ENCODE results near the gene KCNQ5.
"Not testable (repeated sequence)": the region's sequence is repeated elsewhere in the genome, so short reads cannot be mapped to it uniquely, and the experiment has no call there.

KCNQ5 gene

DNA sequence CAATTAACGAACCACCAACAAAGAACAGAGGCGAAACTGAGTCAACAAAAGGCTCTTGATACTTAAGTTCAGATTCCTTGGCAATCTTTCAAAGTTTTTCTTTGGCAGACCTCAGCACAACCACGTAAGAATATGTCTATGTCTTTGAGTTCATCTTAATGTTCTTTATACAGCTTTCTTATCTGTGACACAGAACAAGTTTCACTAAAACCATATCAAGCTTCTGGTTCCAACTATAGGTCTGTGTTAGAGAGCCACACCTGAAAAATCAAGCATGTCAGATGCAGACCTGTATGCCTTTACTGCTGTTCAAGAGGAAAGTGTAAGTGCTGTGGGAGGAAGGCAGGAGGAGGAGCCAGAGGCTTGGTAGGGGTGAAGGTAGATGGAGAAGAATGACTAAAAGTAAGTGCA, 332.1 kb downstream of the KCNQ5 start:
- Mint-ChIP-seq H3K4me1 (peaks cover 8% of the 10 kb centered on the region), H3K27me3 (no peaks in the 10 kb centered on the region), H3K36me3 (no peaks in the 10 kb centered on the region), H3K4me3 (no peak overlapping the region), H3K27ac (no peak overlapping the region), H3K9me3 (no peaks in the 10 kb centered on the region)
- no peak for ATAC-seq

DNA sequence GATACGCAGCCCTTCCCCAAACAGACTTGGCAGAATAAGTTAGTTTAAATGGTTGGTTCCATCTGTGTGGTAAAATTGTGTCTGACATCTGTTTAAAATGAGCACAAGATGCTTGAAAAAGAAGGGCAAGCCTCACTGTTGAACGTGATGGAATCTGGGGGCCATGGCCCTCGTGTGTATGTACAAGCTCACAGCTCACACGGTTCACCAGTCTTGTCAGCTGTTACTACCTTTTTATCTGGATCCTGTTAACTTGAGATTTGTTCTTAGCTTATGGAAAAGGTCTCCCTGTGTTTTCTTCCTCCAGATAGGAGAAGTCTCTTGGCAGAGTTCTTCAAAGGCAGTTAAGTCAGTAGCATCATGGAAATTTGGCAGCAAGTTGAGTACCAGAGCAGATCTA, 332.9 kb downstream of the KCNQ5 start:
- no peaks in the 10 kb centered on the region for H3K27me3 Mint-ChIP-seq
- no peak overlapping the region for H3K4me3 Mint-ChIP-seq
- no peaks in the 10 kb centered on the region for H3K9me3 Mint-ChIP-seq
- peaks cover 8% of the 10 kb centered on the region for H3K4me1 Mint-ChIP-seq
- no peak for ATAC-seq
- no peaks in the 10 kb centered on the region for H3K36me3 Mint-ChIP-seq
- no peak overlapping the region for H3K27ac Mint-ChIP-seq

DNA sequence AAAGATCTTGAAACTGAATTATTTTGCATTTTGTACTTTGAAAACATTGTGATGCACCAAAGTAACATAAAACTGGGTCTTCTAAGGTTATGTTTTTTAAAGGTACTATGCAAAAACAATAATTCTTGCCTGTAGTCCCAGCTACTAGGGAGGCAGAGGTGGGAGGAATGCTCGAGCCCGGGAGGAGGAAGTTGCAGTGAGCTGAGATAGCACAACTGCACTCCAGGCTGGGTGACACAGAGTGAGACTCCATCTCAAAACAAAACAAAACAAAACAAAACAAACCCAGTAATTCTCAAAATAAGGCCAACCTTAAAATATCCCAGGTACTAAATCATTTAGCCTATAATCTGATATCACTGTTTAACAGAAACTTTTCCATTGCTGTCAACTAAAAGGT, 333.8 kb downstream of the KCNQ5 start:
- Mint-ChIP-seq H3K9me3 (no peaks in the 10 kb centered on the region), H3K27ac (no peak overlapping the region), H3K27me3 (no peaks in the 10 kb centered on the region), H3K4me3 (no peak overlapping the region), H3K4me1 (peaks cover 8% of the 10 kb centered on the region), H3K36me3 (no peaks in the 10 kb centered on the region)
- ATAC-seq: no peak

DNA sequence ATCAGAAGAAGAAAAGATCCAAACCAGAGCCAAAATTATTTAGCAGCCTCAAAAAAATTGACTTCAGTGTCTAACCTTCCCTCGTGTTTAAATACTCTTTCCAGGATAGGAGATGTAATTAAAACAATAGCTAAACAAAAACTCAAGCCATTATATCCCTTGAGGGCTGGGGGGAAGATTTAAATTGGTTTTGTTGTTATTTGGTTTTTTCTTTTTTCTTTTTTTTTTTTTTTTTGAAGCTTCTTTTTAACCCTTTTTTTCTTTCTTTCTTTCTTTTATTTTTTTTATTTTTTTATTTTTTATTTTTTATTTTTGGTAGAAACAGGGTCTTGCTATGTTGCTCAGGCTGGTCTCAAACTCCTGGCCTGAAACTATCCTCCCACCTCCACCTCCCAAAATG, 334.4 kb downstream of the KCNQ5 start:
- H3K27ac Mint-ChIP-seq: no peak overlapping the region
- H3K36me3 Mint-ChIP-seq: peaks cover under 1% of the 10 kb centered on the region
- H3K4me1 Mint-ChIP-seq: peaks cover 8% of the 10 kb centered on the region
- ATAC-seq: no peak
- H3K4me3 Mint-ChIP-seq: no peak overlapping the region
- no peaks in the 10 kb centered on the region for H3K27me3 Mint-ChIP-seq
- no peaks in the 10 kb centered on the region for H3K9me3 Mint-ChIP-seq

DNA sequence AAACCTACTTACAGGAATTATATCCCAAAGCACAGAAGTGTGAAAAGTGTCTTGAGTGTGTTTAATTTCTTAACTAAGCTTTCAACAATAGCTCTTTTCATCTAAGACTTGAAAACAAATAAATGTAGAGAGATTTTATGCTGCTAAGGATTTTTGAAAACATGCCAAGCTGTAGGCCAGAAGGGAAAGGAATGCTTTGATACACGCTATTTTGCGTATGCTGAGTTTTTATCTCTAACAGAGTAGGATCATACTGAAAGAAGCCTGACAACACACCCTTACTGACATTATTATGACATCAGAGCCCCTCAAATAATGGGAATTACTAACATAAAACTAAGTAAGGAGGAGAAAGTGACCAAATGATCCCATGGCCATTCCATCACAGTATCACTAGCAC, 338.0 kb downstream of the KCNQ5 start:
- H3K27me3 Mint-ChIP-seq: no peaks in the 10 kb centered on the region
- H3K9me3 Mint-ChIP-seq: peaks cover 2% of the 10 kb centered on the region
- peaks cover 8% of the 10 kb centered on the region for H3K4me1 Mint-ChIP-seq
- no peak for ATAC-seq
- peaks cover 6% of the 10 kb centered on the region for H3K36me3 Mint-ChIP-seq
- H3K4me3 Mint-ChIP-seq: no peak overlapping the region
- H3K27ac Mint-ChIP-seq: no peak overlapping the region

DNA sequence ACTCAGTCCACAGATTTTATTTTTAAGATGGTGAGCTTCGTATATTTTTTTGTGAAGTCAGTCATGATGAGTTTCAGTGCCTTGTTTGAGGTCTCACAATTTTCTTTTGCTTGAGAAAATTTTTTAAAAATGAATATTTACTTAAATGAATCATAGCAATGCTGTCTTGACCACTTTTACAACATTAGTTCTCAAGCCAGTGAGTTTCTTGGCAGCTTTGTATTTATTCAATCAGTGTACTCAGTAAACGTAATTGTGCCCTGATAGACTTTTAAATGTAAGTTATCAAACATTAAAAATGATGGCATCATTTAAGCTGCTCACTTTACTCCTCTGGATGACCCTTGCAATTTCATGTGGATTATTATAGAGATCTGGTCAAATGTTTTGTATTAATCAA, 342.1 kb downstream of the KCNQ5 start:
- Mint-ChIP-seq H3K36me3 (peaks cover 6% of the 10 kb centered on the region), H3K27me3 (no peaks in the 10 kb centered on the region), H3K9me3 (peaks cover 2% of the 10 kb centered on the region), H3K27ac (no peak overlapping the region), H3K4me3 (no peak overlapping the region), H3K4me1 (no peaks in the 10 kb centered on the region)
- ATAC-seq: no peak

DNA sequence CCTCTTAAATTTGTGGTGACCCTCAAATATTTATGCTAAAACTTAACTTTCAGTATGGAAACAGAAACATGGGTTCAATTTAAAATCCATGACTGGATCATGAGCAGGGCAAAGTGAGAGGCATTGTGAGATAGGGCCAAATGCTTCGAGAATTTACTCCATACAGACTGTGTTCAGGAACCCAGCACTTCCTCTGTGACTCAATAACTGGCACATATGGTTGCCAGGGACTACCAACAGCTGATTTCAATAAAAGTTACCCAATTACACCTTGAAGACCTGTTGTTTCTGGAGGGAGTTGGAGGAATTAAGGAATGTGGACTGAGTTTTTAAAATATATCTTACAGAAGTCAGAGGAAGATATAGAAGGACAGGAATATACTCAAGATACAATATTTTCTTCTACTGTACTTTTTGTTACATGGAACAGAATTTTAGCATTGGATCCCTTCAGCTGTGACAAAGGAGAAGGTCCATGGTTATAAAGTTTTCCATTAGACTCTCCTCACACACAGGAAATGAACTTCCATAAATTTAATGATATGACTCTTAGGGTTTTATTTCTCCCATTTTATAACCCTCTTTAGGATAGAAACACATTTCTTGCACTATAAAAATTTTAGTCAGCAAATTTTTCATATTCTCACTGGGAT, 344.9 kb downstream of the KCNQ5 start:
- H3K27ac Mint-ChIP-seq: no peak overlapping the region
- H3K36me3 Mint-ChIP-seq: peaks cover under 1% of the 10 kb centered on the region
- no peak overlapping the region for H3K4me3 Mint-ChIP-seq
- no peaks in the 10 kb centered on the region for H3K4me1 Mint-ChIP-seq
- no peaks in the 10 kb centered on the region for H3K27me3 Mint-ChIP-seq
- ATAC-seq: no peak
- no peaks in the 10 kb centered on the region for H3K9me3 Mint-ChIP-seq

DNA sequence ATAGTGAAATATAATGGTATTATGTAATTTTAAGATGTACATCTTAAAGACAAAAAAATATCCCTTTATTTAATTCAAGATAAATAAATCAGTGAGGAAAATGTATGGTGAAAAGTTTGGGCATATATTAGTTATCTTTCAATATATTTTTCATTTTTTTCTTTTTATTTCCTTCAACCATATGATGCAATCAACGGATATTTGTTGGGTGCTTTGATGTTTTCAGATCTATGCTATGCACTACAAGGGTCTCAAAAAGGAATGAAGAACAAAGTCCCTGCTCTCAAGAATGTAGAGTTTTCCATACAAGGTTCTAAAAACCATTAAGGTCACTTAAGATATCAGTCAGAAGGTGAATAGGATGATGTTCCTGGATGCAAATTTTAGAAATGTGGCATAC, 345.5 kb downstream of the KCNQ5 start:
- Mint-ChIP-seq H3K9me3 (no peaks in the 10 kb centered on the region), H3K36me3 (no peaks in the 10 kb centered on the region), H3K4me3 (no peak overlapping the region), H3K27me3 (no peaks in the 10 kb centered on the region), H3K4me1 (no peaks in the 10 kb centered on the region), H3K27ac (no peak overlapping the region)
- ATAC-seq: no peak

DNA sequence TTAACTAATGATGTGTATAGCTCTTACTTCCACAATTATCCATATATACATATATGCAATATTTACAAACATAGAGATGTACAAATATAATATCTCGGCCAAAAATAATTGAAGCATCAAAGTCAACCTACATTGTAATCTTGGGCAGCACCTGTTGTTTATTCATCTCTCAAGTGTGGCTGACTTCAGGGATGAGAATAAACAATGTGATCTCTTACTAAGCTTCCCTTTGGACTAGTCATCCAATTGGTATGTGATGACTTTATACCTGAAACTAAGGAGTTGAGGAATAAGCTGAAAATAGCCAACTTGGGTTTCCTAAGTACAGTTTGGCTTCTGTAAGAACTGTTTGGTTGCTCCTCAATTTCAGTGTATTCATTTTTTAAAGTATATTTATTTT, 346.8 kb downstream of the KCNQ5 start:
- Mint-ChIP-seq H3K27me3 (no peaks in the 10 kb centered on the region), H3K27ac (no peak overlapping the region), H3K36me3 (no peaks in the 10 kb centered on the region), H3K4me3 (no peak overlapping the region), H3K9me3 (no peaks in the 10 kb centered on the region), H3K4me1 (no peaks in the 10 kb centered on the region)
- ATAC-seq: no peak

DNA sequence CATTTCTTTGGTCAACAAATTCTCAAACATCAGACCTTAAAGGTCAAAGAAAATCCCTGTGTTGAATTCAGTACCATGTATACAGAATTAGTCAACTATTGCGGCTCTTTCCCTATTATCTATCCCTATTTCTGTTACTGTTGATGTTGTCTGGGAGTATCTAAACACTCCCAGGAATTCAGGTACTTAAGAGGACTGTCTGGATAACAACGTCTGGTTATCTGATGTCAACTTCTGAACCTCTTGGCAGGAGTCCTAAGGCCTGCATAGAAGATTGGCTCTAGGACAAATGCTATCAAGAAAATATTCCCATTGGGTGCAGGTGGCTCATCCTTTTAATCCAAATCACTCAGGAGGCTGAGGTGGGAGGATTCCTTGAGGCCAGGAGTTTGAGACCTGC, 347.8 kb downstream of the KCNQ5 start:
- Mint-ChIP-seq H3K4me3 (no peak overlapping the region), H3K4me1 (no peaks in the 10 kb centered on the region), H3K27ac (no peak overlapping the region), H3K36me3 (peaks cover under 1% of the 10 kb centered on the region), H3K27me3 (no peaks in the 10 kb centered on the region), H3K9me3 (no peaks in the 10 kb centered on the region)
- ATAC-seq: no peak

DNA sequence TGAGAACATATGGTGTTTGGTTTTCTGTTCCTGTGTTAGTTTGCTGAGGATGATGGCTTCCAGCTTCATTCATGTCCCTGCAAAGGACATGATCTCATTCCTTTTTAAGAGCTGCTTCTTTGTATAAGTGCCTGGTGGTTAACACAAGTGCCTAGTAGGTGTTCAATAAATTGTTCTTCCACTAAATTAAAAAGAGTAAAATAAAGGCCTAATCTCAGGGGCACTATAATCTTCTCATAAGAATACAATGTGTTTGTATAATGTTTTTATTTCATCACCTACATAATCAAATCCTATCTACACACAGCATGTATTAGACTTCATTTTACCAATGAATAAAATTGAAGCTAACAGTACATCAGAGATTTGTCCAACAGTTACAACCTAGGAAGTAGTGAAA, 350.7 kb downstream of the KCNQ5 start:
- ATAC-seq: no peak
- H3K4me1 Mint-ChIP-seq: peaks cover 19% of the 10 kb centered on the region
- H3K27ac Mint-ChIP-seq: no peak overlapping the region
- peaks cover 10% of the 10 kb centered on the region for H3K36me3 Mint-ChIP-seq
- no peaks in the 10 kb centered on the region for H3K27me3 Mint-ChIP-seq
- no peak overlapping the region for H3K4me3 Mint-ChIP-seq
- H3K9me3 Mint-ChIP-seq: no peaks in the 10 kb centered on the region

DNA sequence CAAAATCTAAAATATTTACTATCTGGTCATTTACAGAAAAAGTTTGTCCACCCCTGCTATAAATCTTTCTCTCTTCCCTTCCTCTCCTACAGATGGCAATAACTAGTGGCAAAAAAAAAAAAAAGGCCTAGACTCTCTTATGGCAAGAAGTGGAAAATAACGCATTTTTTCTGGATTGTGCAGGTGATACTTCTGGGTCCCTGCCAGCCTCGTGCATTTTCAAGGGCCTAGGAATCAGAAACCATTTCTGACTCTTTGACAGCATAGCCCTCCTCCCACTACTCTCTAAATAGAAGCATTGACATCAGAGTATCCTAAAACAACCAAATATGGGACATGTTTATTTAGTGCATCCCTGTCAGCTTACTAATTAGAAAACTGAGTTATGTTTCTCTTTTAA, 352.4 kb downstream of the KCNQ5 start:
- Mint-ChIP-seq H3K36me3 (peaks cover 18% of the 10 kb centered on the region), H3K27ac (no peak overlapping the region), H3K27me3 (no peaks in the 10 kb centered on the region), H3K4me1 (peaks cover 19% of the 10 kb centered on the region), H3K4me3 (no peak overlapping the region), H3K9me3 (no peaks in the 10 kb centered on the region)
- ATAC-seq: no peak

DNA sequence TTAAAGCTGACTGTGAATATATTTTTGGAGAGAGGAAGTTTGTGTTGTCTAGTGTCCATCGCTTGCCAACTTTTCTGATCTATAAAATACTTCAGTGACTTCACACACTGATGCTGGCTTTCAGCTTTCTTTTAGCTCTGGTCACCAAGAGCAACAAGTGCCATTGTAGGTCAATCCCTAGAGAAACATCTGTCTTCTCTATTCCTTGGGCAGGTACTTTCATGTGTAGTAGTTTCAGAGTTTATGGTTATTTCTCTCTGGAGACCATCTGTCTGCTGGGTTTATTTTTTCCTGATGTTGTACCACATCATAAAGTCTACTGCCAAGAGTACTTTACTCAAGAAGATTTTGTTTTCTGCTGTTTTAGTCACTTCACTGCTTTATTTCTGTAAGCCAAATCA, 353.5 kb downstream of the KCNQ5 start:
- no peak overlapping the region for H3K4me3 Mint-ChIP-seq
- no peak for ATAC-seq
- H3K4me1 Mint-ChIP-seq: peaks cover 19% of the 10 kb centered on the region
- H3K27ac Mint-ChIP-seq: peak overlapping the region; percentile 60
- H3K27me3 Mint-ChIP-seq: no peaks in the 10 kb centered on the region
- no peaks in the 10 kb centered on the region for H3K9me3 Mint-ChIP-seq
- peaks cover 20% of the 10 kb centered on the region for H3K36me3 Mint-ChIP-seq

DNA sequence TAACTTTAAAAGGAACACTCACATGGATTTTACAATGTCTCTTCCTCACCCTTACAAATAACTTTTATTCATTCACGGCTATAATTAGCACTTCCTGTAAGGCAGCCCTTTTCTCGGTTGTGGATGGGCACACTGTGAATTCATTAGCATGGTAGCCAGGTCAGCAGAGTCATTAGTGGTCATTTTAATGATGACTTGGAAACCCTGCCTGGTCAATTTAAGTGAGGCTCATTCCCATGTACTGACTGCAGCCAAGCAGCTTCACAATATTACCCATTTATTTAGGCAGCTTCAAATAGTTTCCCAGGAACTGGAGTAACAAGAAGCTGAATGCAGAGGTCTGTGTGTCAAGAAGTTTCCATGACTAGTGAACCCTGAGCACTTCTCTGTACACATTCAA, 354.6 kb downstream of the KCNQ5 start:
- no peaks in the 10 kb centered on the region for H3K27me3 Mint-ChIP-seq
- H3K4me3 Mint-ChIP-seq: no peak overlapping the region
- H3K4me1 Mint-ChIP-seq: peaks cover 21% of the 10 kb centered on the region
- ATAC-seq: no peak
- H3K36me3 Mint-ChIP-seq: peaks cover 22% of the 10 kb centered on the region
- H3K27ac Mint-ChIP-seq: no peak overlapping the region
- H3K9me3 Mint-ChIP-seq: peaks cover 2% of the 10 kb centered on the region

DNA sequence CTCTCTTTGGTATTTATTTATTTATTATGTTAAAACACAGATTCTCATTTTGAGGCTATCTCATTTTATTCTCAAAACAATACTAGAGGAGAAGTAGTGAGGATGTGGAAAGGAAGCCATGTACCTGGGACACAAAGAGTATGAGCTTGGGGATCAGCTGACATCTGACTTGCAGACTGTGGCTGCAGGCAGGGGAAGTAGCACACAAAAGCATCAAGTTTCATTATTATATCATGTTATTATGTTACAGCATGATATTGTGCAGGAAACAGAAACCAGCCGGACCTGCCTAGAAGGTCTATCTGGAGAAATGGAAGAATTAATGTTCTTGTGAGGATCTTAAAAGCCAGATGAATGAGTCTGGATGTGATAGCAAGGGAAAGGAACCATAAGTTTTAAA, 355.2 kb downstream of the KCNQ5 start:
- H3K4me3 Mint-ChIP-seq: no peak overlapping the region
- H3K27ac Mint-ChIP-seq: no peak overlapping the region

DNA sequence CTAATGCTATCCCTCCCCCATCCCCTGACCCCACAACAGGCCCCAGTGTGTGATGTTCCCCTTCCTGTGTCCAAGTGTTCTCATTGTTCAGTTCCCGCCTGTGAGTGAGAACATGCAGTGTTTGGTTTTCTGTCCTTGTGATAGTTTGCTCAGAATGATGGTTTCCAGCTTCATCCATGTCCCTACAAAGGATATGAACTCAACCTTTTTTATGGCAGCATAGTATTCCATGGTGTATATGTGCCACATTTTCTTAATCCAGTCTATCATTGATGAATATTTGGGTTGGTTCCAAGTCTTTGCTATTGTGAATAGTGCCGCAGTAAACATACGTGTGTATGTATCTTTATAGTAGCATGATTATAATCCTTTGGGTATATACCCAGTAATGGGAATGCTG, 356.9 kb downstream of the KCNQ5 start:
- H3K9me3 Mint-ChIP-seq, ATAC-seq, H3K4me3 Mint-ChIP-seq, H3K27me3 Mint-ChIP-seq, H3K27ac Mint-ChIP-seq: not testable (repeated sequence)
- peaks cover 33% of the 10 kb centered on the region for H3K36me3 Mint-ChIP-seq
- peaks cover 25% of the 10 kb centered on the region for H3K4me1 Mint-ChIP-seq

More for the DNA sequence above, 355.2 kb downstream of the KCNQ5 start:
- Mint-ChIP-seq H3K36me3 (peaks cover 28% of the 10 kb centered on the region), H3K4me1 (peaks cover 25% of the 10 kb centered on the region), H3K27me3 (no peaks in the 10 kb centered on the region), H3K9me3 (peaks cover 6% of the 10 kb centered on the region)
- peak; percentile 68 for ATAC-seq

Data from stimulated activated memory B cell treated with anti-CD40 and anti-IgM and Interleukin-4, amounts not matched to agents 10 μg/mL and 1 μg/mL and 100 μg/mL, for 72 hours (primary cell).